HepG2 (cell line): ENCODE results near the gene NXN. TPM values are rescaled to one million over a fixed set of nuclear protein-coding genes. Genes with fewer than 3 reads are reported as not detected.

Source experiments
- ATAC-seq: fragments of 200-7000 bp; cut with Tn5 transposase; 3 replicates; pipeline ENCODE4 v1.9.1; 2020; ENCODE audit warnings: mild to moderate bottlenecking, moderate library complexity
- BruUV-seq: library from RNA; stranded (reverse); fragments of 400-500 nt; replicated peaks from 2 replicates; lab custom pipeline; 2021; lab: Mats Ljungman, UMichigan
- CTCF ChIA-PET: fragments of 300-600 bp; formaldehyde crosslinking; extraction: SDS; loops from one replicate; lab custom pipeline; 2021; ENCODE audit warnings: low total read pairs, inconsistent platforms, low intra/inter-chr PET ratio; lab: Yijun Ruan, JAX
- POLR2A ChIA-PET: fragments of 350-600 bp; sonication (Branson Sonifier 250); formaldehyde crosslinking; loops from one replicate; lab custom pipeline; 2020; ENCODE audit warnings: antibody characterized with exemption, inconsistent platforms; lab: Yijun Ruan, JAX
- DNase-seq: peaks from one replicate; pipeline ENCODE4 v3.0.0-alpha.2; 2015; ENCODE audit warnings: low spot score
- FAIRE-seq: peaks from 3 replicates; lab custom pipeline; 2011; peaks lifted over from hg19 to GRCh38; lab: Jason Lieb, UNC
- H2AFZ ChIP-seq: one replicate; pipeline ENCODE4 v1.6.1; 2011; ENCODE audit warnings: low read length, inconsistent platforms
- H3K27ac ChIP-seq: fragments of 300-600 bp; 3 replicates; pipeline ENCODE4 v1.8.0; 2011; ENCODE audit warnings: mixed run types, mild to moderate bottlenecking, mixed read lengths, low read length, inconsistent platforms; ENCODE audit not compliant: insufficient read depth; ENCODE audit errors: extremely low read length
- H3K27me3 ChIP-seq, 2 experiments: fragments of 200-600 bp in 1 of 2; 2 replicates in 1 of 2; 3 replicates in 1 of 2; pipeline versions ENCODE4 v1.6.0 to v1.8.0; 2011; ENCODE audit warnings: low read length in 2 of 2, mild to moderate bottlenecking in 2 of 2, moderate library complexity in 2 of 2, inconsistent platforms in 1 of 2; ENCODE audit not compliant: insufficient read depth in 2 of 2, control insufficient read depth in 1 of 2
- H3K36me3 ChIP-seq, 2 experiments: fragments of 200-600 bp in 1 of 2; replicated peaks in 1 of 2; 2 replicates in 1 of 2; 3 replicates in 1 of 2; pipeline versions ENCODE4 v1.5.1 to v1.8.0; 2011; ENCODE audit warnings: low read length in 2 of 2, inconsistent platforms in 1 of 2; ENCODE audit not compliant: insufficient read depth in 2 of 2, control insufficient read depth in 1 of 2
- H3K4me1 ChIP-seq: 2 replicates; pipeline ENCODE4 v1.5.1; 2012; ENCODE audit warnings: low read length, inconsistent platforms; ENCODE audit not compliant: insufficient read depth
- H3K4me2 ChIP-seq: 2 replicates; pipeline ENCODE4 v1.6.0; 2011; ENCODE audit warnings: low read depth, low read length, inconsistent platforms
- H3K4me3 ChIP-seq, 3 experiments: fragments of 200-600 bp in 1 of 3; sonication (generic), shearing (Covaris generic) in 1 of 3; replicated peaks in 1 of 3; 2 replicates each; pipeline ENCODE4 v1.5.1; 2011 to 2016; ENCODE audit warnings: low read length in 3 of 3, inconsistent platforms in 2 of 3, low read depth in 2 of 3, mild to moderate bottlenecking in 2 of 3, control low read depth in 1 of 3, mixed read lengths in 1 of 3; ENCODE audit not compliant: insufficient read depth in 1 of 3
- H3K79me2 ChIP-seq: one replicate; pipeline ENCODE4 v1.6.1; 2011; ENCODE audit warnings: low read length, inconsistent platforms; ENCODE audit not compliant: insufficient read depth
- H3K9ac ChIP-seq: 2 replicates; pipeline ENCODE4 v1.6.0; 2011; ENCODE audit warnings: mild to moderate bottlenecking, low read depth, low read length, inconsistent platforms; ENCODE audit not compliant: insufficient read depth
- H3K9me3 ChIP-seq: 2 replicates; pipeline ENCODE4 v1.5.1; 2012; ENCODE audit warnings: mild to moderate bottlenecking, low read length
- H4K20me1 ChIP-seq: 2 replicates; pipeline ENCODE4 v1.6.0; 2011; ENCODE audit warnings: inconsistent platforms, mild to moderate bottlenecking, low read length, moderate library complexity; ENCODE audit not compliant: insufficient read depth
- SALL1 ChIP-seq: sonication (generic); formaldehyde crosslinking; IDR thresholded peaks from 2 replicates; pipeline ENCODE4 v1.8.0; 2022; ENCODE audit warnings: mild to moderate bottlenecking, missing genetic modification reagents
- SALL2 ChIP-seq: sonication (generic); formaldehyde crosslinking; IDR thresholded peaks from 2 replicates; pipeline ENCODE4 v1.8.1; 2023; ENCODE audit warnings: mild to moderate bottlenecking, missing genetic modification reagents, inconsistent platforms
- STAT6 ChIP-seq: sonication (generic); formaldehyde crosslinking; IDR thresholded peaks from 2 replicates; pipeline ENCODE4 v1.4.0; 2020; ENCODE audit warnings: missing genetic modification reagents, mild to moderate bottlenecking, borderline replicate concordance
- ZNF644 ChIP-seq: IDR thresholded peaks from 2 replicates; pipeline ENCODE4 v1.6.1; 2016; ENCODE audit warnings: low read depth
- ZSCAN21 ChIP-seq: sonication (generic); formaldehyde crosslinking; IDR thresholded peaks from 2 replicates; pipeline ENCODE4 v1.8.0; 2022; ENCODE audit warnings: mild to moderate bottlenecking, missing genetic modification reagents, moderate library complexity, borderline replicate concordance
- WGBS: methylation state at CpG from one replicate; pipeline ENCODE4 v1.1.6; 2017; ENCODE audit warnings: low lambda C conversion rate; 5-methylcytosine and 5-hydroxymethylcytosine counted together
- in situ Hi-C: cut with HindIII; loops from 2 replicates; pipeline ENCODE4 v1.10.0; 2017; ENCODE audit warnings: low pct_unique_long_range_greater_than_20kb; ENCODE audit not compliant: extremely low pct_ligation_motif_present
- intact Hi-C: fragments of 100-400 bp; cut with micrococcal nuclease; formaldehyde crosslinking; loops from one replicate; pipeline ENCODE4 v1.10.0; 2022; ENCODE audit not compliant: unreplicated experiment
- polyA plus RNA-seq, 8 experiments: library from polyadenylated mRNA; depleted of rRNA in 3 of 8; stranded (reverse) in 7 of 8; unstranded in 1 of 8; fragments of >200 nt; fragmentation: Illumina TruSeq in 4 of 8; extraction: Trizol in 4 of 8; gene quantifications; 2 replicates each; pipeline versions ENCODE4 v1.2.1 to v1.2.3, GENCODE V29; 2011 to 2016; ENCODE audit warnings: low read depth in 4 of 8, missing spikeins in 1 of 8, mixed read lengths in 1 of 8; ENCODE audit not compliant: insufficient read depth in 1 of 8
- total RNA-seq, 5 experiments: library from RNA; depleted of rRNA; stranded (reverse); fragments of >200 nt; fragmentation: Illumina TruSeq; extraction: Trizol; gene quantifications; 2 replicates each; pipeline ENCODE4 v1.2.3, GENCODE V29; 2016; ENCODE audit warnings: low read depth in 1 of 5
- TF ChIP-seq, protein P1 (sequence below): IDR thresholded peaks from 2 replicates; pipeline ENCODE4 v1.6.1; 2016; ENCODE audit warnings: missing genetic modification reagents, missing compliant biosample characterization

NXN gene
- total and polyA plus RNA-seq, 2 of the 13 experiments (the other 11 are each of a cell fraction or from before 2014, with no cell fraction given), result 22.2 to 24.3 TPM

DNA sequence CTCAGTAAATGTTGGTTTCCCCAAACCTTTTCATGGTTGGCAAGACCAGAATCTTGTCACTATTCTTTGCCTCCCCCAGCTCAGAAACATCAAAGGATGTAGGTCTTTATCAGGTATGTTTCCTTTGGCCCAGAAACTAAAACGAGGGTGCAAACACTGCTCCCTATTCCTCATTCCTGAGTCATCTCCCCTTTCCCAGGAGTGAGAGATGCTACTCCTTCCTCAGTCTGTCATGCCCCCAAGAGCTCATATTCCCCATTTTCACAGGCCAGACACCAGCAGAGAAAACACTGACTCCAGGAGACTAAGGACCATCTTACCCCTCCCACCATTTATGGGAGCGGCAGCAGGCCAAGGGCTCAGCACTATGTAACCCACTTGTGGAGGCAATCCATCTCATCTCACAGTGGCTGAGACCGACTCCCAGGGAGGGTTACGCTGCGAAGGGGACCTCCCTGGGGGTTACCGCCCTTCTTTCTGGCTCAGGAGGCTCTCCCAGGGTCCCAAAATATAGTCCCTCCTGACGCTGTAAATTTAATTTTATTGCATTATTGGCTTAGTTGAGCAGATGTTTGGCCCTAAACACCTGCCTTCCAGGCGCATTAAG is 229.0 kb downstream of the NXN start:
- CTCF ChIA-PET, result no interaction called here
- POLR2A ChIA-PET, result no interaction called here
- BruUV-seq, result no TSS peak
- peaks cover 31% of the 10 kb centered on the region for H3K4me1 ChIP-seq
- H3K9ac ChIP-seq, result peak overlapping the region; percentile 90
- FAIRE-seq, result no peak
- no peak overlapping the region for H2AFZ ChIP-seq
- H3K9me3 ChIP-seq, result no peaks in the 10 kb centered on the region
- in situ Hi-C loops, result no loop called here
- H3K4me2 ChIP-seq, result peak overlapping the region; percentile 85
- H3K4me3 ChIP-seq, result peak overlapping the region; percentile 74 to 84 (median 78)
- 48% methylated on average over 8 of the region's 8 CpGs for WGBS
- peaks cover 30% of the 10 kb centered on the region for H3K79me2 ChIP-seq
- no peak for DNase-seq
- no peak for TF ChIP-seq SALL1
- TF ChIP-seq, protein P1, sequence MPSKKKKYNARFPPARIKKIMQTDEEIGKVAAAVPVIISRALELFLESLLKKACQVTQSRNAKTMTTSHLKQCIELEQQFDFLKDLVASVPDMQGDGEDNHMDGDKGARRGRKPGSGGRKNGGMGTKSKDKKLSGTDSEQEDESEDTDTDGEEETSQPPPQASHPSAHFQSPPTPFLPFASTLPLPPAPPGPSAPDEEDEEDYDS (CRISPR knock-in tag), result no peak
- no peak for TF ChIP-seq ZNF644
- TF ChIP-seq SALL2, result no peak
- no peak for TF ChIP-seq STAT6
- TF ChIP-seq ZSCAN21 (CRISPR knock-in tag), result no peak
- TF ChIP-seq, all 625 proteins: peak for 0
- Histone ChIP-seq H4K20me1 (no peaks in the 10 kb centered on the region), H3K27ac (peak overlapping the region; percentile 72), H3K27me3 (no peaks in the 10 kb centered on the region), H3K36me3 (peaks cover 17 to 28% of the 10 kb centered on the region in 2 experiments)
- no peak for ATAC-seq
- intact Hi-C loops, result no loop called here
